ENCODE measurements around the gene PTPRC. TPM values are rescaled to one million over a fixed set of nuclear protein-coding genes. Genes with fewer than 3 reads are reported as not detected.

PTPRC gene
- polyA plus RNA-seq, 5 donors: 7.0 to 10.8 (median 9.5) TPM

DNA sequence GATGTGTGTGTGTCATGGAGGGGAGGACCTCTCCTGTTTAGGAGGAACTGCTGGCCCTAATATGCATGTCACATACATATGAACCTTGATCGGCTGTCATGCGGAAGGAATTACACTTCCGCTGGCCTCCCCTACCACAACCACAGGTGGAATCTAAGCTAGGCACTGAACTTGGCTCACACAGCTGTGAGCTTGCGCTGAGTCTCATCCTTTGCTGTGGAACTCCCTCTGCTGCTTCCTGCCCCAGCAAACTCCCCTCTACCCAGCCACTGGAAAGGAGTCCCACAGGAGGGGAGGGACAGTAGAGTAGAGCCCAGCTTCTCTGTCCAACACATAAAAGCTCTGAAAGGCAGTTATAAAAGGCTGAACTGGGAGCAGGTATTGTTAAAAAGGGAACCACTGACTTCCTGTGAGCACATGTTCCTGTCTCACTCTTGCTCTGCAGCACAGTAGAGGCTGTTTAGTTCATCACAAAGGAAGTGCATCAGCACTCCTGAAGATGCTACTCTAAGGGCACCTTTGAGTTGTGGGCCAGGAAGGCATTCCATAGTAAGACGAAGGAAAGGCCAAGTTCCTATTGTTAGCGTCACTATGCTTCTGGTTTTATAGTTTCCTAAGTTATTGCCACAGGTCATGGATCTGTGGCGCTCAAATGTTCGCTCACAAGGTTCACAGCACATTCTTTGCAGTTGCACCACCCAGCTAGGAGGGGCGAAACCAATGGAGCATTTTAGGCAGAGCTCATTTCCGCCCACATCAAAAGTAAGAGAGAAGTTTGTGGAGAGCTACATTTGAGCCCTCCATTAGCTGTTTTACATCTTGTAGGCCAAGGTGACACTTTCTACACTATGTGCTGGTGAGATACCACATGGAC, 17.7 kb upstream of the PTPRC start:
- no peak for DNase-seq

DNA sequence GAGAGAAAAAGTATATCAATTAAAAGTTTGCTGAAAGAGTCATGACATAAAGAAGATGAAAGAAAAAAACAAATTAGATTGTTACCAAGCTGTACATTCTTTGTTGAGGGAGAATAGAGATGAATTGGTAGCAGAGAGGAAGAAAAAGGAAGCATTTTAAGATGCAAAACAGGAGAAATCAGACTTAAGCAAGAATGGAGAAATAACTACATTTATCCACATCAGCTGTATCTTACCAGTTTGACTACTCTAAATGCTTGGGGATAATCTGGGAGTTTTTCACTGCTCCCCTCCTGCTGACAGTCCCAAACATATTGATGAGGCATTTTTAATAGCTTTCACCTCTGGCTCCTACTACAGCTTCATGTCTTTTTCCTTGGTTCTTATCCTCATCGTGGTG, 16.8 kb upstream of the PTPRC start:
- DNase-seq: no peak

GRCh38 chr1:198623752-198624647, 14.8 kb upstream of the PTPRC start:
- no peak for DNase-seq

- no peak for DNase-seq
Observed at GRCh38 chr1:198624648-198624980, 14.2 kb upstream of the PTPRC start.

- no peak for DNase-seq
Observed at GRCh38 chr1:198627436-198628066, 11.3 kb upstream of the PTPRC start.

- no peak for DNase-seq
Observed at GRCh38 chr1:198628067-198628455, 10.8 kb upstream of the PTPRC start.

DNA sequence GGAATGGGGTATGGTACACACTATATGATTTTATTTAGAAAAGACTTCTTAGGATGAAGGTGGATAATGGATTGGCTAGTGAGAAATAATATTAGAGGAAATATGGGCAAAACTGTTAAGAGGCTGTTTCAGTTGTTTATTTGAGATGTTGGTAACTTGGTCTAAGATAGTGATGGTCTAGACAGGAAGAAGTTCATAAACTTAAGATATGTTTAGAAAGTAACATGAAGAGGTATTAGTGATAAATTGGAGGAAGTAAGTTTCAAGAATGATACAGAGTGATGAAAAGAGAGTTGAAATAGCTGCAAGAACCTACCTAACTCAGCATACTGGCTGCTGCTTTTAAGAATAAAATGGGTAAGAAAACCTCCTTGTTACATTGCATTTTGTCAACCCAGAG, 9.2 kb upstream of the PTPRC start:
- DNase-seq: no peak

- no peak for DNase-seq
Observed at GRCh38 chr1:198630863-198631262, 8.0 kb upstream of the PTPRC start.

DNA sequence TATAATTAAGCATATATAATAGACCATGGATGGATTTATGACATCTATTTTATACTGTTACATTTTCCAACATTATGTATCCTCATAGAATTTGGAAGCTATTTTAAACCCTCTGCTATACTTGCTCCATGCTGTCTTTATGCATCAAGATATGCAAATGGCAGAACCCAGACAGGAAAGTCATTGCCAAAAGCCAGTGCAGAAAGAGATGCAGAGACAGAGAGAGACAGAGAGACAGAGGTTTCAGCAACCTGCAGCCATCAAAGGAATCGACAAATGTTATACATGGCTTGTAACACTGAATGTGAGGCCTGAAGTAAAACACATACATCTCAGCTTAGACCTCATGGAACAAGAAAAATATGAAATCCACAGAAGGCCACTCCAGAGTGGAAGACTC, 7.5 kb upstream of the PTPRC start:
- DNase-seq: no peak

DNA sequence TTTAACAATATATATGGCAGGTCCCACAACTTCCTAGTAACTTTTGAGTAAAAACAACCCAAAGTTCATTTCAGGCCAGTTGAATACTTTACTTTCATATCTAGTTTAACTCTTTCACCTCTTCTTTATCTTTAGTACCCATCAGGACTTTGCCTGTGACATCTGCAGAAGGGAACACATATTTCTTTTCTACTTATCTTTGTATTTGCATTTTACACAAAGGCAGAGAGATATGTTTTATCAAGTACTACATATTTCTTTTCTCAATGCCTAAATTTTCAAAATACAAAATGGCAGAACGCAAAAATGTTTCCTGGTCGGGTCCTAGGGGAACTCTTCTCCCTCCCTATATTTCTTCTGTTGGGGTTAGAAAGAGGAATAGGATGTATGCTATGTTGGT, 6.8 kb upstream of the PTPRC start:
- DNase-seq: no peak

DNA sequence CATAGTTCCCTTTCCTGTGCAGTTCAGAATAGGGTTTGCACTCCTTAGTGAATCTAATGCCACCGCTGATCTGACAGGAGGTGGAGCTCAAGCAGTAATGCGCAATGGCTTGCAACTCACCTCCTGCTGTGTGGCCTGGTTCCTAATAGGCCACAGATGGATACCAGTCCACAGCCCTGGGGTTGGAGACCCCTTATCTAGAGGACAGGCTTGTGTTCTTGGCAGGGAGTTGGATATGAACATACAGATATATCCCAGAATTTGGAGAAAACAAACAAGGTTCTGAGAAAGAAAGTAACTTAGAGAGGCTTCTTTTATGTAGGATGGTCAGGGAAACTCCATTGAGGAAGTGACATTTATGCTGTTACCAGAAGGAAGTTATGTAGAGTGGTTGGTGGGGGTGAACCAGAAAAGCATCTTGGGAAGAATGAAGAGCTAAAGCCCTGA, 5.1 kb upstream of the PTPRC start:
- no peak for DNase-seq

GRCh38 chr1:198635964-198636363, 2.9 kb upstream of the PTPRC start:
- DNase-seq: no peak

GRCh38 chr1:198636391-198636790, 2.4 kb upstream of the PTPRC start:
- DNase-seq: no peak

DNA sequence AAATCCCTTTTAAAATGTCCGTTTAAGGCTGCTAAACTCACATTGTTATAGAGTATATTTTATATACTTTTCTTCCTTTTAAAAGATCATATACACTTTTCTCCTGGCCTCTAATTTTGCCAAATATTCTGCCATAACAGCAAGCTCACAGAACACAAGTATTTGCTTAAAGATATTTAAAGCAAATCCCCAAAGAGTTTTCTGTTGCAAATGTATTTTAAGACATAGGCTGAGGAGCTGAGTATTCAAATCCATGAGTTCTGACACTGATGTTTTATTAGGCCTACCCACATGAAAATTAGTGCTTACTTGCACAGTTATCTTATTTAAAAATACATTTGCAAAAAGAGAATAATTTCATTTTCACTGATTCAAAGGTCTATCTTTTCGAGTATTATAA, 1.7 kb upstream of the PTPRC start:
- DNase-seq: no peak

GRCh38 chr1:198637916-198638437, 863 bp upstream of the PTPRC start:
- no peak for DNase-seq

GRCh38 chr1:198638441-198638840, 399 bp upstream of the PTPRC start:
- DNase-seq: no peak

- no peak for DNase-seq
Observed at GRCh38 chr1:198639671-198640143, 867 bp downstream of the PTPRC start.

DNA sequence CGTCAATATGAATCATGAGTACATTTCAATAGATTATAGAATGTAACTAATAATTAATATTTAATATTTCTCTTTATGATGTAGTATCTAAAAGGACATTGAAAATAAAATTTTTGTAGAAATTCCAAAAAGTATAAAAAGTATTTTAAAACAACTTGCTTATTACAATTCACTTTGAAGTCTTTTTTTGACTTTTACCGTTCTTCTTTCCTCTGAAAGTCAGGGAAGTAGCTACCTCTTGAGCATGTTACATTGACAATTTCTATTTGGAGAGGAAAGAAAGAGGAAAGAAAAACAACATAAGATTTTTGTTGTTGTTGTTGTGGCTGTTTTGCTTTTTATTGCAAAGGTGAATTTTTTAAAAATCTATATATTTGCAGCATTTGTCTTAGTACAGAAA, 1.3 kb downstream of the PTPRC start:
- no peak for DNase-seq

DNA sequence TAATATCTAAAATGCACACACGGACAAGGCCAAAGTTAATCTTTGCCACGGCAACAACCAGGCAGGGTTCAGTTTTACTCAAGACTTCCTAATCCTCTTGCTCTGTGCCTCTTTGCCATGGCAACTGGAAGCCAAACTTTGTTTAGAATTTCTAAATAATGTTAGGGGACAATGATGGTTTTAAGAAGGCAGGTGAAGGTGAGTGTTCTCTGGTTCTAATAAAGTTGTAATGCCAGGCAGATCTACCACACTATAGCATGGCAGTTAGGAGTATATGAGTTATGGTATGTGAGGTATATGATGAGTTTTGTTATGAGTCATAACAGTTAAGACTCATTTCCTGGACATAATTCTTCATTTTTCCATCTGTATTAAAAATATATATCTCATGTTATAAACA, 2.7 kb downstream of the PTPRC start:
- no peak for DNase-seq

- DNase-seq: no peak
Observed at GRCh38 chr1:198641966-198642668, 3.3 kb downstream of the PTPRC start.

- DNase-seq: no peak
Observed at GRCh38 chr1:198642983-198643382, 4.1 kb downstream of the PTPRC start.

Data from right lung (tissue), 5 donors.